Esophagus muscularis mucosa (tissue), 4 donors: ENCODE measurements around the gene BCHE. TPM values are rescaled to one million over a fixed set of nuclear protein-coding genes. Genes with fewer than 3 reads are reported as not detected.

Experiments used
- DNase-seq: peaks from one replicate; pipeline ENCODE4 v3.0.0-alpha.2; 2017; ENCODE audit errors: extremely low spot score
- H3K27ac ChIP-seq, 4 donors: fragments of 200-600 bp; sonication (generic); replicated peaks in 1 of 4; 1 replicate in 3 of 4; 2 replicates in 1 of 4; pipeline ENCODE4 v1.5.1; 2016 to 2019; ENCODE audit warnings: mild to moderate bottlenecking in 1 of 4
- H3K27me3 ChIP-seq, 4 donors: fragments of 200-600 bp; sonication (generic); one replicate each; pipeline versions ENCODE4 v1.5.1 to v1.6.0; 2016 to 2019
- H3K36me3 ChIP-seq, 4 donors: fragments of 200-600 bp; sonication (generic); one replicate each; pipeline ENCODE4 v1.5.1; 2016 to 2019
- H3K4me1 ChIP-seq, 4 donors: fragments of 200-600 bp; sonication (generic); one replicate each; pipeline ENCODE4 v1.5.1; 2016 to 2019
- H3K4me3 ChIP-seq, 4 donors: fragments of 200-600 bp; sonication (generic); 1 replicate in 2 of 4; 2 replicates in 2 of 4; pipeline ENCODE4 v1.5.1; 2016 to 2019; ENCODE audit warnings: mild to moderate bottlenecking in 4 of 4, moderate library complexity in 1 of 4
- H3K9me3 ChIP-seq, 4 donors: fragments of 200-600 bp; sonication (generic); 1 replicate in 3 of 4; 2 replicates in 1 of 4; pipeline ENCODE4 v1.5.1; 2016 to 2019
- CTCF ChIP-seq, 3 experiments: fragments of 200-600 bp in 2 of 3; fragments of 450-650 bp in 1 of 3; sonication (generic) in 2 of 3; IDR thresholded peaks; one replicate each; pipeline ENCODE4 v1.5.1; 2017 to 2019; ENCODE audit warnings: antibody characterized with exemption in 3 of 3, mild to moderate bottlenecking in 2 of 3, moderate library complexity in 1 of 3
- EP300 ChIP-seq: sonication (generic); formaldehyde crosslinking; IDR thresholded peaks from one replicate; pipeline ENCODE4 v1.6.1; 2017; ENCODE audit warnings: antibody characterized with exemption
- POLR2A ChIP-seq: fragments of 450-650 bp; IDR thresholded peaks from one replicate; pipeline ENCODE4 v1.6.1; 2017; ENCODE audit warnings: antibody characterized with exemption, moderate library complexity, mild to moderate bottlenecking, low read depth
- POLR2AphosphoS5 ChIP-seq, 2 donors: sonication (generic); formaldehyde crosslinking; IDR thresholded peaks; one replicate each; pipeline ENCODE4 v1.6.1; 2017; ENCODE audit warnings: antibody characterized with exemption in 2 of 2
- WGBS: methylation state at CpG from one replicate; pipeline ENCODE4 v1.1.5; 2018; 5-methylcytosine and 5-hydroxymethylcytosine counted together
- intact Hi-C: fragments of 100-400 bp; cut with DNase I; formaldehyde crosslinking; loops from one replicate; pipeline ENCODE4 v1.15.1; 2023
- total RNA-seq, 4 donors: library from RNA; depleted of rRNA; stranded (reverse); fragments of >200 nt; gene quantifications; one replicate each; pipeline versions ENCODE4 v1.1.0 to v1.2.1, GENCODE V29; 2016

The BCHE gene
- total RNA-seq, 4 donors from 2014 or later, result 46.6 to 71.8 (median 49.0) TPM

DNA sequence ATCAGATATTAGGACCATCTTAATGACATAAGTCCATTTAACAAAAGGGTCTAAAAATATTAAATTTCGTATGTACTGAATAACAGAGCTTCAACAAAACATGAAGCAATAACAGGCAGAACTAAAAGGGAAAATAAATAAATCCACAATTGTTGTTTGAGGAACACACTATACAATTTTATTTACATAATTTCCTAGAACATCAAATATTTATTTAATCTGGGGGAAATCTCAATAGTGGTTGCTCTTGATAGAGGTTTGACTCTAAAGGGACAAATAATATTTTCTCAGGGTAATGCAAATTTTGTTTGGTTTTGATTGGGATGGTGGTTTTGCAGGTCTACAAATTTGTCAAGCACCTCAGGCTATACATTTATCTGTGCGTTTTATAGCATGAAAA is 90.3 kb downstream of the BCHE start:
- Histone ChIP-seq H3K36me3 (no peaks in the 10 kb centered on the region), H3K27me3 (no peaks in the 10 kb centered on the region), H3K4me3 (no peak overlapping the region), H3K9me3 (no peaks in the 10 kb centered on the region), H3K4me1 (peaks cover 0 to 5% (median 2%) of the 10 kb centered on the region in 4 donors), H3K27ac (no peak overlapping the region)
- DNase-seq, result no peak
- WGBS, result 71% methylated on average over 2 of the region's 2 CpGs
- intact Hi-C loops, result no loop called here
- TF ChIP-seq CTCF (IDR thresholded peaks at IDR 0.05) (no peak), POLR2A (no peak), EP300 (no peak), POLR2AphosphoS5 (IDR thresholded peaks at IDR 0.05) (no peak)

- WGBS, result 71% methylated on average over 3 of the region's 3 CpGs
- Histone ChIP-seq H3K4me1 (peaks cover 0 to 5% (median 2%) of the 10 kb centered on the region in 4 donors), H3K27ac (no peak overlapping the region), H3K27me3 (no peaks in the 10 kb centered on the region), H3K9me3 (no peaks in the 10 kb centered on the region), H3K4me3 (no peak overlapping the region), H3K36me3 (no peaks in the 10 kb centered on the region)
- no peak for DNase-seq
- intact Hi-C loops, result no loop called here
- TF ChIP-seq POLR2A (no peak), CTCF (IDR thresholded peaks at IDR 0.05) (no peak)
These were observed 93.2 kb downstream of the BCHE start for GRCh38 chr3:165744025-165744424.

DNA sequence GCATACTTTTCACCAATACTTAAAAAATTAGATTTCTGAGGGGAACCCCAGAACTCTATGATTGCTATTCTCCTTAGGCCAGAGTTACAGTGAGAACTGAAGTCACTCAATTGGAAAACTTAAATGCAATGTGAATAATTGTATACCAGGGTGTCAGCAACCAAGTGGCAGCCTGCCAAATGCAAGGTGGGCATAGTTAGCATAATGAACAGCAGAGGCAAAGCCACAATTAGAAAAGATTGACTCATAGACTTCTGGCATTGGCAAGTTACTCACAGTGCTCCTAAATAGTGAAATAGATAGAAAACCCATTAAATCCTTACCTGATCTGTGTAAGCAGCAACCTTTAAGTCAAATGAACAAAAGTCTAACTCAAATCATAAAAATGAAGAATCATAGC is 94.9 kb downstream of the BCHE start:
- Histone ChIP-seq H3K4me3 (no peak overlapping the region), H3K27ac (no peak overlapping the region), H3K4me1 (no peaks in the 10 kb centered on the region), H3K9me3 (peaks cover 0 to 4% (median 0%) of the 10 kb centered on the region in 4 donors), H3K36me3 (no peaks in the 10 kb centered on the region), H3K27me3 (no peaks in the 10 kb centered on the region)
- DNase-seq, result no peak
- TF ChIP-seq POLR2A, result no peak
- no peak for TF ChIP-seq EP300
- TF ChIP-seq POLR2AphosphoS5 (IDR thresholded peaks at IDR 0.05), result no peak
- no peak for TF ChIP-seq CTCF (IDR thresholded peaks at IDR 0.05)
- intact Hi-C loops, result no loop called here

DNA sequence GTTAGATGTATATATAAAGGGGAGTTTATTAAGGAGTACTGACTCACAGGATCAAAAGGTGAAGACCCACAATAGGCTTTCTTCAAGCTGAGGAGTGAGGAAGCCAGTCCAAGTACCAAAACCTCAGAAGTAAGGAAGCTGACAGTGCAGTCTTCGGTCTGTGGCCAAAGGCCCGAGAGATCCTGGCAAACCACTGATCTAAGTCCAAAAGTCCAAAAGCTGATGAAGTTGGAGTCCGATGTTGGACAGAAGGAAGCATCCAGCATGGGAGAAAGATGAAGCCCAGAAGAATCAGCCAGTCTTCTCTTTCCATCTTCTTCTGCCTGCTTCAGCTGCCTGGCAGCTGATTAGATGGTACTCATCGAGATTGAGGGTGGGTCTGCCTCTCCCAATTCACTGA is 107.5 kb downstream of the BCHE start:
- Histone ChIP-seq H3K4me1 (no peaks in the 10 kb centered on the region), H3K9me3 (no peaks in the 10 kb centered on the region), H3K27me3 (no peaks in the 10 kb centered on the region), H3K4me3 (no peak overlapping the region), H3K36me3 (no peaks in the 10 kb centered on the region), H3K27ac (no peak overlapping the region)
- no peak for DNase-seq
- TF ChIP-seq POLR2A (no peak), CTCF (IDR thresholded peaks at IDR 0.05) (no peak), EP300 (no peak), POLR2AphosphoS5 (IDR thresholded peaks at IDR 0.05) (no peak)
- 86% methylated on average over 4 of the region's 4 CpGs for WGBS
- intact Hi-C loops, result no loop called here

- no peak for TF ChIP-seq CTCF (IDR thresholded peaks at IDR 0.05)
- TF ChIP-seq EP300, result no peak
- no peak for TF ChIP-seq POLR2AphosphoS5 (IDR thresholded peaks at IDR 0.05)
- TF ChIP-seq POLR2A, result no peak
- 99% methylated on average over 5 of the region's 5 CpGs for WGBS
- Histone ChIP-seq H3K9me3 (no peaks in the 10 kb centered on the region), H3K36me3 (no peaks in the 10 kb centered on the region), H3K27me3 (no peaks in the 10 kb centered on the region), H3K27ac (no peak overlapping the region), H3K4me1 (no peaks in the 10 kb centered on the region), H3K4me3 (no peak overlapping the region)
- no peak for DNase-seq
- intact Hi-C loops, result no loop called here
These were observed 108.3 kb downstream of the BCHE start for GRCh38 chr3:165728924-165729323.
